HFF-Myc (cell line): ENCODE data around the gene PITX2.

Experiments used
- DNase-seq: peaks from one replicate; pipeline ENCODE4 v3.0.0-alpha.2; 2011; ENCODE audit warnings: low read depth; ENCODE audit errors: extremely low read depth
- H3K4me3 ChIP-seq: replicated peaks from 2 replicates; pipeline ENCODE4 v1.5.1; 2011; ENCODE audit warnings: low read depth, mild to moderate bottlenecking, control low read depth, low read length
- TF ChIP-seq, protein P1 (sequence below): IDR thresholded peaks from 2 replicates; pipeline ENCODE4 v1.5.1; 2012; ENCODE audit warnings: mild to moderate bottlenecking, low read depth, low read length, control low read depth; ENCODE audit errors: missing control alignments

PITX2 gene

DNA sequence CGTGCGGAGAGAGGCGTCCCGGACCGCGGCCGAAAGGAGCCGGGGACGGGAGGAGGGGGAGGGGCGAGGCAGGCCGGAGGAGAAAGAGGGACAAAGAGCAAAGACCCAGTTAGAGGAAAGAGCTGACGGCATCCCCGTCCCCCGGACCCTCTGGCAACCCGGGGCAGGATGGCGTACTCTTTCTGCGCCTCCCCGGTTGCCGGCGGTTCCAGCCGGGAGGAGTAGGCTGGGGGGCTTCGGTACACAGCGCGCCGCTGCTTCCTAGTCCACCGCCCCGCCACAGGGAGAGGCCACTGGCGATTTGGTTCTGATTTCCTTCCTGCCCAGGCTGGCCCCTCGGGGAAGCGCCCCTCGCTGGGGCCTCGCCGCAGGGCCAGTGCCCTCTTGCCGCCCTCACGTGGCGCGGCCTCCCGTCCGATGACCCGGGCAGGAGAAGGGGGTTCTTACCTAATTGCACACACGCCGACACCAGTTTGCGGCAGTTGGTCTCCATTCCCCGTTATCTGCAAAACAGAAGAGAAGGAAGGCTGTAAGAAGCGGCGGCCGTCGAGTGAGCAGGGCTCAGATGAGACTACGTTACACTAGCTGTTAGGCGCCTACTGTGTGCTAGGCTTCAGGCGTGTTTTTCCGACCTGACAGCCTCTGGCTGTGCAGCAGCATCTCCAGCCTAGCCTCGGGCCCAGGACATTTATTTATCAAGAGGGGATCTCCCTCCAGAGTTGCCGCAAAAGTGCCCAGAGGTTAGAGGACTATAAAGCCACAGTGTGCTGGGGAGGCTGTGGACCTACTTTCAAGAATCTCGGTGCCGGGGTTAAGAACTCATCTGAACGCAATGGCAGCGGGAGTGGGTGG is 9.9 kb upstream of the PITX2 start:
- TF ChIP-seq, protein P1, sequence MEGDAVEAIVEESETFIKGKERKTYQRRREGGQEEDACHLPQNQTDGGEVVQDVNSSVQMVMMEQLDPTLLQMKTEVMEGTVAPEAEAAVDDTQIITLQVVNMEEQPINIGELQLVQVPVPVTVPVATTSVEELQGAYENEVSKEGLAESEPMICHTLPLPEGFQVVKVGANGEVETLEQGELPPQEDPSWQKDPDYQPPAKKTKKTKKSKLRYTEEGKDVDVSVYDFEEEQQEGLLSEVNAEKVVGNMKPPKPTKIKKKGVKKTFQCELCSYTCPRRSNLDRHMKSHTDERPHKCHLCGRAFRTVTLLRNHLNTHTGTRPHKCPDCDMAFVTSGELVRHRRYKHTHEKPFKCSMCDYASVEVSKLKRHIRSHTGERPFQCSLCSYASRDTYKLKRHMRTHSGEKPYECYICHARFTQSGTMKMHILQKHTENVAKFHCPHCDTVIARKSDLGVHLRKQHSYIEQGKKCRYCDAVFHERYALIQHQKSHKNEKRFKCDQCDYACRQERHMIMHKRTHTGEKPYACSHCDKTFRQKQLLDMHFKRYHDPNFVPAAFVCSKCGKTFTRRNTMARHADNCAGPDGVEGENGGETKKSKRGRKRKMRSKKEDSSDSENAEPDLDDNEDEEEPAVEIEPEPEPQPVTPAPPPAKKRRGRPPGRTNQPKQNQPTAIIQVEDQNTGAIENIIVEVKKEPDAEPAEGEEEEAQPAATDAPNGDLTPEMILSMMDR, result no peak
- H3K4me3 ChIP-seq, result peak overlapping the region; percentile 35
- DNase-seq, result no peak

DNA sequence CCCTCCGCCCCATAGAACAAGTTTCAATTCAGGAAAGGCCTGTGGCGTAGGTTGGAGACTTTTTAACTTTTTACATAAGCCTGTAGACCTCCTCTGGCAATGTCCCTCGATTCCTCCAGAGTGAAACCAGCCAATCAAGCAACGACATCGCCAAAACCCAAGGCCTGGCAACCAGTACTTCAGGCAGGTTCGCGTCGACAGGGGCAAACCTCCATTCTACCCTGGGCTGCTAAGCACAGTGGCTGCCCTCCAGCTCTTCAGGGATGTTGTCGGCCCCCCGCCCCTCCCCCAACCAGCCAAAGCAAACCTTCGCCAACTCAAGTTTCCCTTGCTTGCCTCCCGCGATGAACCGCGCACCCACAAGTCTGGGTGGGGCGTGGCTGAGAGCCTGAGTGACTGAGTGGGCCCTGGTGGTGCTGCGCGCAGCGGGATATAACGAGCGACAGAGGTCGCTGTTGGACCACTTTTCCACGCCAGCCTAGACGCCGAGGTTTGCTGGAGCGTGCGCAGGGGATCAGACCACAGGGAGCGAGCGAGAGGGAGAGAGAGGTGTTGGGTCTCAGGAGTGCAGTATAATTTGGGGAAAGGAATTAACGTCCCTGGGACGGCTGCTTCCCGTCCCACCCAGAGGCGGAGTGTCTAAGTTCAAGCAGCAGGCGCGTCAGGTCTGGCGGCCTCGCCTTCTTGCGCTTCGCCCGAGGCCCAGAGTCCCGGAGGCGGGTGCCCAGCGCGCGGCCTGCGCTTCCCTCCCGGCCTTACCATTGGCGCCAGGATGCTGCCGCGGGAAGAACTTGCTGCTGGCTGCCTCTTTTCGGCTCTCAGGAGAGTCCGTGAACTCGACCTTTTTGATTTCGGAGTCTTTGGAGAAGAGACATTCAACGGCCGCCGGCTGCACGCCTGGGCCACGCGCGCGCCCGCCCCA is 9.0 kb upstream of the PITX2 start:
- peak; percentile 78 for DNase-seq
- peak overlapping the region; percentile 35 for H3K4me3 ChIP-seq
- TF ChIP-seq, protein P1, result peak; percentile 80

DNA sequence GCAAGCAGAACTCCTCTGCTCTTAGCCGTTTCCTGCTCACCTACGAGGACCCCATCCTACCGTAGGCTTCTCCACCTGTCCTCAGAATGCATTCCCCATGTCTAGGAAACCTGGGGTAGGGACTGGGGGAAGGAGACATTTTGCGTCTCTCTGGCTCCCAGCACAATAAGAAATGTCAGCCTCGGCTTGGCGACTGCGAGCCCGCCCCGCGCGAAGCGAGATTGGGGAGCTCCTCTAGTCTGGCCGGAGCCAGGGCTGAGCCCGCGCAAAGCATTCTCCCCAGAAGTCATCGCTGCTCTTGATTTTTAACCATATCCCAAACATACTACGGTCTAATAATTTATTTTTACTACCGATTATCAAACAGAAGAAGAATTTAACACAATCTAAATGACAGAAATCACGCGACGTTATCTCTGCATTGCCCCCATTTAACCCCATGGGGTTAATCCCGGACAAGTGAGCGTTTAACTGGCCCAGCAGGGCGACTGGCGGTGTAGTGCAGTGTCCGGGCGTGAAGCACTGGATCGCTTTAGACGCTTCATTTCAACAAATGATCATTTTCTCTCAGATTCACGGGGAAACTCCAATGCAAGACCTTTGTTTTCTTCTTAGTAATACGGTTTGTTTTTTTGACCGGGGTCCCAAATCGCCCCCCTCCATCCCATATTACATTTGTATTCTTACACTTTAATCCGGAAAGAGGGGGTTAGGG is 8.0 kb upstream of the PITX2 start:
- TF ChIP-seq, protein P1, result no peak
- H3K4me3 ChIP-seq, result no peak overlapping the region
- no peak for DNase-seq

DNA sequence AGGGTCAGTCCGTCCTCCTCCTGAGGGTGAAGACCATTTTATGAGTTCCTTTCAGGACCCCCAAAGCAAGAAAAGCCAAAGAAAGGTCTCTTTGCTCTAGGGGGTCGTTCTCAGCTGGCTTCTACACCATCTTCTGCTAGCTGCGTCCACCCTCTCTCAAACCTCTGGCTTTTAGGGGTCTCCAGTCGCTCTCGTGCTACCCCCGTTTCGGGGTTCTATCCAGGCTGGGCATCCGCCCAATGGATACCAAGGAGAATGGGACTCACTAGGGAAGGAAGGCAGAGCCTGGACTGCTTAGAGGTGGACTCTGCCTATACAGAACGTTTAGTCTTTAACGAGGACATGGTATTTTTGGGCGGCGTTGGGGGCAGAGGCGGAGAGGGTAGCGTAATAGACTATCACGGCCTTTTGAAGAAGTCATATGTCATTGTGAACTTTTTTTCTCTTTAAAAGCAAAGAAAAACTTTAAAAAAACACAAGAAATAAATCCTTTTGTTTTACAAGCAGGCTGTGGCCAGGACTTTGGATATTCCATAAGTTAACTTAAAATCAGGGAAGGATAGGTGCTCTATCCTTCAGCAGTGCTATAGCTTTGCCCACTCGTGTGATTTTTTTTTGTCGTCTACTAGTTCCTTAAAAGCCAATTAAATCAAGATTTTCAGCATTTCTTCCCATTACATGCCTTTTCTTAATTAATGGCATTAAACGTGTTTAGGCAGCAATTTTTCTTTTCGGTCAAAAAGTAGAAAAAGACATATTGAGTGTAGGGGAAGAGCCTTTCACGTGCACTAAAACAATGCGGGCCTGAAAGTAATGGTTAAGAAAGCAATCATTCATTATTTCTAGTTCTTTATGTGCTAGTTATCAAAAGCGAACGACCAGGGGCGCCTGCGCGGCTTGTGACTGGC is 7.2 kb upstream of the PITX2 start:
- H3K4me3 ChIP-seq, result no peak overlapping the region
- DNase-seq, result no peak
- TF ChIP-seq, protein P1, result no peak

- no peak for DNase-seq
- H3K4me3 ChIP-seq, result no peak overlapping the region
- TF ChIP-seq, protein P1, result no peak
Observed at GRCh38 chr4:110629214-110629754, 6.4 kb upstream of the PITX2 start.
